Measurements from ENCODE around the gene ITGA1. TPM values are rescaled to one million over a fixed set of nuclear protein-coding genes. Genes with fewer than 3 reads are reported as not detected.
A peak's percentile ranks its signal among the peaks of the same experiment; 100 is the strongest.
"Not testable (repeated sequence)": the region's sequence is repeated elsewhere in the genome, so short reads cannot be mapped to it uniquely, and the experiment has no call there.

The ITGA1 gene
- total RNA-seq, 1 donor from 2014 or later, result 10.0 TPM

DNA sequence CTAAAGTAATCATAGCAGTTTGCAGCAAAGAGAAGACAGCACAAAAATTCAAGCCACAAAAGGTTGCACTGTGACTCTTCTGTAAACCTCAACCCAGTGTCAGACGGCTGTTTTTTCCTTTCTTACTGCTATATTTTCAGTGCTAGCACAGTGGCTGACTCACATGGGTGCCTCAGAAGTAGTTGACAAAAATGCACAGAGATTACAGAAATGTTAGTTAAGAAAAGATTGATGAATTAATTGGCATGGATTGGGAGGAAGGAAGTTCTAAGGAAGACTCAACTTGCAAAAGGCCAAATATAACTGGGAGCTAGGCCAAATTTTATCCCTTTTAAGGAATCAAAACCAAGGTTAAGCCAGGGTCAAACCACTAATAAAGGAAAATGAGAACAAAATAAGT lies 43.7 kb upstream of the ITGA1 start:
- Histone ChIP-seq H3K36me3 (ENCODE audit: control insufficient read depth, insufficient read depth, low read length) (no peaks in the 10 kb centered on the region), H3K4me3 (ENCODE audit: low read depth, low read length) (no peak overlapping the region), H3K27me3 (ENCODE audit: control insufficient read depth, insufficient read depth, low read length) (no peaks in the 10 kb centered on the region)
- DNase-seq (ENCODE audit: low read depth), result peak; percentile 2
- no peak for TF ChIP-seq CTCF (IDR thresholded peaks at IDR 0.05; ENCODE audit: insufficient read depth, low read length, poor library complexity, severe bottlenecking)

- not testable (repeated sequence) for H3K4me3 ChIP-seq (ENCODE audit: low read depth, low read length); DNase-seq (ENCODE audit: low read depth); H3K27me3 ChIP-seq (ENCODE audit: control insufficient read depth, insufficient read depth, low read length); H3K36me3 ChIP-seq (ENCODE audit: control insufficient read depth, insufficient read depth, low read length)
Measured at GRCh38 chr5:52744867-52745458, 42.8 kb upstream of the ITGA1 start.

- Histone ChIP-seq H3K36me3 (ENCODE audit: control insufficient read depth, insufficient read depth, low read length) (no peaks in the 10 kb centered on the region), H3K4me3 (ENCODE audit: low read depth, low read length) (no peak overlapping the region), H3K27me3 (ENCODE audit: control insufficient read depth, insufficient read depth, low read length) (no peaks in the 10 kb centered on the region)
- DNase-seq (ENCODE audit: low read depth), result no peak
- no peak for TF ChIP-seq CTCF (IDR thresholded peaks at IDR 0.05; ENCODE audit: insufficient read depth, low read length, poor library complexity, severe bottlenecking)
Measured at GRCh38 chr5:52746539-52746938, 41.2 kb upstream of the ITGA1 start.

DNA sequence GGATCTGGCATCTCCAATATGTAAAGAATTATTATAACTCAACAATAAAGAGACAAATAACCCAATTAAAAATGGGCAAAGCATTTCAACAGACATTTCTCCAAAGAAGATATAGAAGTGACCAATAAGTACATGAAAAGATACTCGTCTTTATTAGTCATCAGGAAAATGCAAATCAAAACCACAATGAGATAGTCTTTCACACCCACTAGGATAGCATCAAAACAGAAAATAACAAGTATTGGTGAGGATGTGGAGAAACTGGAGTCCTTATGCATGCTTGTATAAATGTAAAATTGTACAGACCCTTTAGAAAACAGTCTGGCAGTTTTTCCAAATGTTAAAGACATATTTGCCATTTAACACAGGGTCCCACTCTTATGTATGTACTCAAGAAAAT lies 39.1 kb upstream of the ITGA1 start:
- no peaks in the 10 kb centered on the region for H3K27me3 ChIP-seq (ENCODE audit: control insufficient read depth, insufficient read depth, low read length)
- no peak overlapping the region for H3K4me3 ChIP-seq (ENCODE audit: low read depth, low read length)
- no peaks in the 10 kb centered on the region for H3K36me3 ChIP-seq (ENCODE audit: control insufficient read depth, insufficient read depth, low read length)
- no peak for DNase-seq (ENCODE audit: low read depth)
- TF ChIP-seq CTCF (IDR thresholded peaks at IDR 0.05; ENCODE audit: insufficient read depth, low read length, poor library complexity, severe bottlenecking), result no peak

DNA sequence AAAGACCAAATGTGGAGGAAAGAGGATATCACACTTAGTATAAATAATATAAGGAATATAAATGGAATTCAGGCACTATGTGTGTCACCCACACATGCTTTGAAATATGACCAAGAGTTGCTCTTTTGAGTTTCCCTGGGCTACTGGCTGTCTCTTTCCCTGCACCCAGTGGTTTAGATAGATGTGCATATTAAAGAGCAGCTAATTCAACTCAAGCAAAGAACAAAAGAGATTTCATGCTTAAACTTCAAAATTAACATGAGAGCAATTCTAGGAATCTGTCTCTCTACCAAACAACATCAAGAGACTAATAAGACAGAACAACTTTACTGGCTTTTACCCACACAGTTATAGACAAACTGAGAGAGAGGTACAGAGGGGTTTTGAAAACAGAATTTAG lies 38.0 kb upstream of the ITGA1 start:
- TF ChIP-seq CTCF (IDR thresholded peaks at IDR 0.05; ENCODE audit: insufficient read depth, low read length, poor library complexity, severe bottlenecking), result no peak
- no peaks in the 10 kb centered on the region for H3K36me3 ChIP-seq (ENCODE audit: control insufficient read depth, insufficient read depth, low read length)
- no peaks in the 10 kb centered on the region for H3K27me3 ChIP-seq (ENCODE audit: control insufficient read depth, insufficient read depth, low read length)
- DNase-seq (ENCODE audit: low read depth), result no peak
- no peak overlapping the region for H3K4me3 ChIP-seq (ENCODE audit: low read depth, low read length)

- Histone ChIP-seq H3K36me3 (ENCODE audit: control insufficient read depth, insufficient read depth, low read length) (no peaks in the 10 kb centered on the region), H3K27me3 (ENCODE audit: control insufficient read depth, insufficient read depth, low read length) (no peaks in the 10 kb centered on the region), H3K4me3 (ENCODE audit: low read depth, low read length) (no peak overlapping the region)
- no peak for TF ChIP-seq CTCF (IDR thresholded peaks at IDR 0.05; ENCODE audit: insufficient read depth, low read length, poor library complexity, severe bottlenecking)
- no peak for DNase-seq (ENCODE audit: low read depth)
Measured at GRCh38 chr5:52751137-52751536, 36.6 kb upstream of the ITGA1 start.
